Tibial nerve (tissue), 4 donors: ENCODE data around the gene TOMM20.

Experiments used
- EP300 ChIP-seq, 2 donors: sonication (generic); formaldehyde crosslinking; IDR thresholded peaks; one replicate each; pipeline ENCODE4 v1.6.1; 2017; ENCODE audit warnings: antibody characterized with exemption in 2 of 2, mild to moderate bottlenecking in 1 of 2
- POLR2A ChIP-seq, 2 donors: fragments of 450-650 bp; IDR thresholded peaks; one replicate each; pipeline ENCODE4 v1.6.1; 2017; ENCODE audit warnings: antibody characterized with exemption in 2 of 2, mild to moderate bottlenecking in 2 of 2, moderate library complexity in 2 of 2
- TF ChIP-seq, protein P1 (sequence below), 5 experiments: fragments of 200-600 bp in 3 of 5; fragments of 450-650 bp in 2 of 5; sonication (generic) in 3 of 5; IDR thresholded peaks; one replicate each; pipeline ENCODE4 v1.5.1; 2016 to 2019; ENCODE audit warnings: antibody characterized with exemption in 5 of 5, mild to moderate bottlenecking in 3 of 5, moderate library complexity in 2 of 5

DNA sequence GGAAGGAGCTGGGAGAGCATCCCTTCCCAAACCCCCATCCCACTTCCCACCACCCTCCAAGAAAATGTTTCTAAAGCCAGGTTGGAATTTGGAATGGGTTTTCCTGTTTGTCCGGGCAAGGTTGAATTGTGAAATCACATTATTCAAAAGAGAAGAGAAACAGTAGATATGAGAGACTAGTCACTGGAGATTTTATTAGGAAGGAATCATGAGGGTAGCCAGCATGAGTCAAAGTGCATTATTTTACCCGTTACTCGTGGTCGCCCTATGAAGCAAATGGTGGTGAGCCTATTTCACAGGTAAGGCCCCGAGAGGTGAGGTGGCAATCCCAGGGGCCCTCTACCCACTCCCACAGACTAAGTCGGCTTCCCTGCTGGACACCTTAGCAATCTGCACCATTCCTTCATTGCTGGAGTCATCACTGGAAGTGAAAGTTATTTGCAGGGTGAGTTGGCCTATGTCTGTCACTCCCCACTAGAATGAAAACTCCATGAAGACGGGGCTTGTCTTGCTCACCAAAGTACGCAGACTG lies 52.8 kb downstream of the TOMM20 start:
- no peak for TF ChIP-seq POLR2A (IDR thresholded peaks at IDR 0.05)
- TF ChIP-seq EP300 (IDR thresholded peaks at IDR 0.05), result peak in 1 of 2 donors; percentile 4
- TF ChIP-seq, protein P1, sequence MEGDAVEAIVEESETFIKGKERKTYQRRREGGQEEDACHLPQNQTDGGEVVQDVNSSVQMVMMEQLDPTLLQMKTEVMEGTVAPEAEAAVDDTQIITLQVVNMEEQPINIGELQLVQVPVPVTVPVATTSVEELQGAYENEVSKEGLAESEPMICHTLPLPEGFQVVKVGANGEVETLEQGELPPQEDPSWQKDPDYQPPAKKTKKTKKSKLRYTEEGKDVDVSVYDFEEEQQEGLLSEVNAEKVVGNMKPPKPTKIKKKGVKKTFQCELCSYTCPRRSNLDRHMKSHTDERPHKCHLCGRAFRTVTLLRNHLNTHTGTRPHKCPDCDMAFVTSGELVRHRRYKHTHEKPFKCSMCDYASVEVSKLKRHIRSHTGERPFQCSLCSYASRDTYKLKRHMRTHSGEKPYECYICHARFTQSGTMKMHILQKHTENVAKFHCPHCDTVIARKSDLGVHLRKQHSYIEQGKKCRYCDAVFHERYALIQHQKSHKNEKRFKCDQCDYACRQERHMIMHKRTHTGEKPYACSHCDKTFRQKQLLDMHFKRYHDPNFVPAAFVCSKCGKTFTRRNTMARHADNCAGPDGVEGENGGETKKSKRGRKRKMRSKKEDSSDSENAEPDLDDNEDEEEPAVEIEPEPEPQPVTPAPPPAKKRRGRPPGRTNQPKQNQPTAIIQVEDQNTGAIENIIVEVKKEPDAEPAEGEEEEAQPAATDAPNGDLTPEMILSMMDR (IDR thresholded peaks at IDR 0.05), result no peak
